GM23338 (cell line): Measurements from ENCODE around the gene COLEC12. TPM values are rescaled to one million over a fixed set of nuclear protein-coding genes. Genes with fewer than 3 reads are reported as not detected.

Experiments
- ATAC-seq: fragments of 200-7000 bp; cut with Tn5 transposase; 3 replicates; pipeline ENCODE4 v1.9.1; 2020
- DNase-seq: peaks from one replicate; pipeline ENCODE4 v3.0.0-alpha.2; 2015; ENCODE audit warnings: low spot score
- H2AFZ ChIP-seq: fragments of 200-600 bp; sonication (generic); 2 replicates; pipeline ENCODE4 v1.8.0; 2016; ENCODE audit warnings: antibody characterized with exemption, mild to moderate bottlenecking, moderate library complexity
- H3F3A ChIP-seq: fragments of 200-600 bp; sonication (generic); replicated peaks from 2 replicates; pipeline ENCODE4 v1.8.0; 2017; ENCODE audit warnings: antibody characterized with exemption, mixed run types, low read depth
- H3K27ac ChIP-seq: fragments of 200-600 bp; sonication (generic); 2 replicates; pipeline ENCODE4 v1.6.1; 2016; ENCODE audit warnings: low read depth
- H3K27me3 ChIP-seq: fragments of 200-600 bp; sonication (generic); 2 replicates; pipeline ENCODE4 v1.8.0; 2016; ENCODE audit warnings: mild to moderate bottlenecking, mixed run types, moderate library complexity; ENCODE audit not compliant: insufficient read depth
- H3K36me3 ChIP-seq: fragments of 200-600 bp; sonication (generic); 2 replicates; pipeline ENCODE4 v1.8.0; 2016; ENCODE audit warnings: mild to moderate bottlenecking; ENCODE audit not compliant: insufficient read depth
- H3K4me1 ChIP-seq: fragments of 200-600 bp; sonication (generic); 2 replicates; pipeline ENCODE4 v1.8.0; 2016; ENCODE audit warnings: mild to moderate bottlenecking, moderate library complexity; ENCODE audit not compliant: insufficient read depth
- H3K4me2 ChIP-seq: fragments of 200-600 bp; sonication (generic); 2 replicates; pipeline ENCODE4 v1.7.1; 2017; ENCODE audit warnings: mixed run types
- H3K4me3 ChIP-seq: fragments of 200-600 bp; sonication (generic); 2 replicates; pipeline ENCODE4 v1.6.1; 2016; ENCODE audit warnings: mixed run types
- H3K79me2 ChIP-seq: fragments of 200-600 bp; sonication (generic); replicated peaks from 2 replicates; pipeline ENCODE4 v1.8.0; 2017; ENCODE audit warnings: mild to moderate bottlenecking; ENCODE audit not compliant: insufficient read depth
- H3K9me2 ChIP-seq: fragments of 200-600 bp; sonication (generic); 2 replicates; pipeline ENCODE4 v1.8.0; 2017; ENCODE audit not compliant: insufficient read depth
- H4K20me1 ChIP-seq: fragments of 200-600 bp; sonication (generic); replicated peaks from 2 replicates; pipeline ENCODE4 v1.8.0; 2017; ENCODE audit warnings: mild to moderate bottlenecking; ENCODE audit not compliant: insufficient read depth
- H3K27ac Mint-ChIP-seq: 2 replicates; pipeline ENCODE4 v1.8.0; 2020; ENCODE audit warnings: inconsistent platforms, mild to moderate bottlenecking, moderate library complexity, mixed read lengths
- H3K27me3 Mint-ChIP-seq: 3 replicates; pipeline ENCODE4 v1.8.0; 2022; ENCODE audit warnings: low read depth, mild to moderate bottlenecking, moderate library complexity, mixed read lengths, inconsistent platforms; ENCODE audit not compliant: insufficient read depth, poor library complexity
- H3K36me3 Mint-ChIP-seq: 3 replicates; pipeline ENCODE4 v1.8.0; 2021; ENCODE audit warnings: low read depth, mild to moderate bottlenecking, inconsistent platforms, moderate library complexity, mixed read lengths
- H3K4me1 Mint-ChIP-seq: 3 replicates; pipeline ENCODE4 v1.8.0; 2020; ENCODE audit warnings: mild to moderate bottlenecking, inconsistent platforms, mixed read lengths
- H3K4me3 Mint-ChIP-seq: 3 replicates; pipeline ENCODE4 v1.8.0; 2021; ENCODE audit warnings: moderate library complexity, mild to moderate bottlenecking, inconsistent platforms, mixed read lengths
- H3K9me3 Mint-ChIP-seq: 3 replicates; pipeline ENCODE4 v1.8.0; 2020; ENCODE audit warnings: moderate library complexity, mild to moderate bottlenecking, inconsistent platforms, mixed read lengths
- CREB1 ChIP-seq: fragments of 250-450 bp; sonication (Bioruptor Pico); IDR thresholded peaks from 2 replicates; pipeline ENCODE4 v1.5.0; 2020; ENCODE audit warnings: low read depth, mild to moderate bottlenecking, moderate library complexity
- CTCF ChIP-seq, 2 experiments: fragments of 200-600 bp in 1 of 2; sonication (generic) in 1 of 2; conservative IDR thresholded peaks; 2 replicates each; pipeline versions ENCODE4 v1.5.1 to v1.6.1; 2016 to 2017; ENCODE audit warnings: antibody characterized with exemption in 2 of 2, low read depth in 2 of 2, mild to moderate bottlenecking in 2 of 2, moderate library complexity in 1 of 2
- ETS1 ChIP-seq: IDR thresholded peaks from 2 replicates; pipeline ENCODE4 v1.6.1; 2016; ENCODE audit warnings: antibody characterized with exemption
- EZH2 ChIP-seq: fragments of 200-600 bp; sonication (generic); IDR thresholded peaks from one replicate; pipeline ENCODE4 v1.8.0; 2017; ENCODE audit warnings: antibody characterized with exemption, mild to moderate bottlenecking, low read depth; ENCODE audit not compliant: unreplicated experiment
- EZH2phosphoT487 ChIP-seq: fragments of 200-600 bp; sonication (generic); IDR thresholded peaks from one replicate; pipeline ENCODE4 v1.8.1; 2018; ENCODE audit warnings: antibody characterized with exemption; ENCODE audit not compliant: unreplicated experiment
- JUNB ChIP-seq: IDR thresholded peaks from one replicate; pipeline ENCODE4 v1.6.1; 2016; ENCODE audit warnings: antibody characterized with exemption; ENCODE audit not compliant: unreplicated experiment
- NANOG ChIP-seq: IDR thresholded peaks from 2 replicates; pipeline ENCODE4 v1.6.1; 2016; ENCODE audit warnings: antibody characterized with exemption, borderline replicate concordance
- POLR2AphosphoS5 ChIP-seq: IDR thresholded peaks from 2 replicates; pipeline ENCODE4 v1.6.1; 2016; ENCODE audit warnings: antibody characterized with exemption, low read depth
- REST ChIP-seq: IDR thresholded peaks from one replicate; pipeline ENCODE4 v1.6.1; 2018; ENCODE audit warnings: antibody characterized with exemption; ENCODE audit not compliant: unreplicated experiment
- STAT1 ChIP-seq: IDR thresholded peaks from one replicate; pipeline ENCODE4 v1.6.1; 2016; ENCODE audit warnings: antibody characterized with exemption; ENCODE audit not compliant: unreplicated experiment
- ZNF114 ChIP-seq: fragments of 250-450 bp; sonication (Bioruptor Pico); IDR thresholded peaks from 2 replicates; pipeline ENCODE4 v1.5.0; 2020; ENCODE audit warnings: mild to moderate bottlenecking, moderate library complexity
- ZNF331 ChIP-seq: fragments of 250-450 bp; sonication (Bioruptor Pico); IDR thresholded peaks from 2 replicates; pipeline ENCODE4 v1.5.0; 2020; ENCODE audit warnings: low read depth, mild to moderate bottlenecking, moderate library complexity
- ZNF462 ChIP-seq: fragments of 250-450 bp; sonication (Bioruptor Pico); IDR thresholded peaks from 2 replicates; pipeline ENCODE4 v1.5.0; 2020; ENCODE audit warnings: mild to moderate bottlenecking, moderate library complexity
- polyA plus RNA-seq: library from polyadenylated mRNA; unstranded; fragments of >200 nt; fragmentation: Nextera tagmentation; extraction: Ambion mirVana; gene quantifications from 2 replicates; pipeline ENCODE4 v1.2.1, GENCODE V29; 2016
- total RNA-seq: library from RNA; depleted of rRNA; stranded (reverse); fragments of >200 nt; shearing (Covaris generic); gene quantifications from 2 replicates; pipeline ENCODE4 v1.2.3, GENCODE V29; 2014

COLEC12 gene
- total and polyA plus RNA-seq, 2 experiments from 2014 or later = 1.1 to 3.2 TPM

- no peaks in the 10 kb centered on the region for H3K4me1 ChIP-seq
- H3K27ac Mint-ChIP-seq = no peak overlapping the region
- H3K9me3 Mint-ChIP-seq = no peaks in the 10 kb centered on the region
- no peaks in the 10 kb centered on the region for H3K27me3 Mint-ChIP-seq
- no peaks in the 10 kb centered on the region for H4K20me1 ChIP-seq
- DNase-seq = no peak
- H3K27ac ChIP-seq = no peak overlapping the region
- no peaks in the 10 kb centered on the region for H3K27me3 ChIP-seq
- H3K4me3 Mint-ChIP-seq = no peak overlapping the region
- no peak for ATAC-seq
- H2AFZ ChIP-seq = no peak overlapping the region
- H3K36me3 ChIP-seq = no peaks in the 10 kb centered on the region
- no peaks in the 10 kb centered on the region for H3K79me2 ChIP-seq
- H3K4me2 ChIP-seq = no peak overlapping the region
- no peaks in the 10 kb centered on the region for H3K36me3 Mint-ChIP-seq
- no peaks in the 10 kb centered on the region for H3F3A ChIP-seq
- TF ChIP-seq ZNF114 (CRISPR knock-in tag) (no peak), ZNF462 (CRISPR knock-in tag) (no peak), EZH2 (no peak), NANOG (no peak), CREB1 (no peak), POLR2AphosphoS5 (no peak), JUNB (no peak), STAT1 (no peak), REST (no peak), EZH2phosphoT487 (no peak), ZNF331 (no peak), CTCF (conservative IDR thresholded peaks at IDR 0.05; ENCODE audit: low read depth in 2 of 2) (no peak), ETS1 (no peak)
- H3K4me3 ChIP-seq = no peak overlapping the region
- H3K4me1 Mint-ChIP-seq = peaks cover 8% of the 10 kb centered on the region; the same call in 2 of the 3 replicates
- no peaks in the 10 kb centered on the region for H3K9me2 ChIP-seq
Measured at GRCh38 chr18:352438-352837, 148.1 kb downstream of the COLEC12 start.
